K562 (cell line): ENCODE measurements around the gene NR6A1.

Experiments
- NFE2L1 ChIP-seq: fragments of 450-650 bp; IDR thresholded peaks from 2 replicates; pipeline ENCODE4 v1.6.1; 2016; ENCODE audit warnings: missing genetic modification characterization, low read depth, mild to moderate bottlenecking, missing compliant biosample characterization, moderate library complexity, borderline replicate concordance
- NFYB ChIP-seq: IDR thresholded peaks from 2 replicates; pipeline ENCODE4 v1.6.1; 2011; ENCODE audit warnings: mild to moderate bottlenecking, moderate library complexity; ENCODE audit not compliant: insufficient read length; ENCODE audit errors: extremely low read depth
- PHF8 ChIP-seq: fragments of 200-600 bp; sonication (generic); IDR thresholded peaks from 2 replicates; pipeline ENCODE4 v1.6.1; 2012; ENCODE audit warnings: mixed run types, mild to moderate bottlenecking, inconsistent platforms, low read length, moderate library complexity, borderline replicate concordance
- POLR2AphosphoS5 ChIP-seq: IDR thresholded peaks from 2 replicates; pipeline ENCODE4 v1.6.1; 2011; ENCODE audit warnings: mild to moderate bottlenecking, low read depth, low read length, moderate library complexity; ENCODE audit not compliant: control insufficient read depth, insufficient read depth
- RNF2 ChIP-seq: sonication (generic); IDR thresholded peaks from 2 replicates; pipeline ENCODE4 v1.6.1; 2016
- SMC3 ChIP-seq: conservative IDR thresholded peaks from 2 replicates; pipeline ENCODE4 v1.6.1; 2011; ENCODE audit warnings: low read depth, low read length, improper control_type of control experiment; ENCODE audit not compliant: insufficient read depth
- TRIM24 ChIP-seq, 2 experiments: fragments of 450-650 bp; IDR thresholded peaks; 2 replicates each; pipeline ENCODE4 v1.6.1; 2016
- ZNF24 ChIP-seq: fragments of 450-650 bp; IDR thresholded peaks from 2 replicates; pipeline ENCODE4 v1.6.1; 2016
- TF ChIP-seq, protein P1 (sequence below), 2 experiments: fragments of 450-650 bp; formaldehyde crosslinking in 1 of 2; IDR thresholded peaks; 2 replicates each; pipeline versions ENCODE4 v1.4.0 to v1.6.1; 2014 to 2020; ENCODE audit warnings: mild to moderate bottlenecking in 2 of 2, borderline replicate concordance in 1 of 2, low read depth in 1 of 2
- TF ChIP-seq, protein P2 (sequence below), 2 experiments: fragments of 450-650 bp in 1 of 2; sonication (generic) in 1 of 2; formaldehyde crosslinking in 1 of 2; IDR thresholded peaks in 1 of 2; conservative IDR thresholded peaks in 1 of 2; 2 replicates each; pipeline versions ENCODE4 v1.6.1 to v1.8.1; 2016 to 2023; ENCODE audit warnings: mild to moderate bottlenecking in 2 of 2, moderate library complexity in 2 of 2, inconsistent platforms in 1 of 2, missing genetic modification reagents in 1 of 2
- TF ChIP-seq, protein P3 (sequence below), 3 experiments: IDR thresholded peaks in 2 of 3; conservative IDR thresholded peaks in 1 of 3; 2 replicates each; pipeline ENCODE4 v1.5.1; 2011 to 2012; ENCODE audit warnings: low read length in 3 of 3, mild to moderate bottlenecking in 3 of 3, control low read depth in 2 of 3, improper control_type of control experiment in 1 of 3, inconsistent platforms in 1 of 3, low read depth in 1 of 3, mixed read lengths in 1 of 3, moderate library complexity in 1 of 3; ENCODE audit not compliant: insufficient read depth in 2 of 3
- TF ChIP-seq, protein P4 (sequence below): fragments of 250-450 bp; sonication (Bioruptor Pico); IDR thresholded peaks from 2 replicates; pipeline ENCODE4 v1.5.0; 2021; ENCODE audit warnings: mild to moderate bottlenecking, borderline replicate concordance

DNA sequence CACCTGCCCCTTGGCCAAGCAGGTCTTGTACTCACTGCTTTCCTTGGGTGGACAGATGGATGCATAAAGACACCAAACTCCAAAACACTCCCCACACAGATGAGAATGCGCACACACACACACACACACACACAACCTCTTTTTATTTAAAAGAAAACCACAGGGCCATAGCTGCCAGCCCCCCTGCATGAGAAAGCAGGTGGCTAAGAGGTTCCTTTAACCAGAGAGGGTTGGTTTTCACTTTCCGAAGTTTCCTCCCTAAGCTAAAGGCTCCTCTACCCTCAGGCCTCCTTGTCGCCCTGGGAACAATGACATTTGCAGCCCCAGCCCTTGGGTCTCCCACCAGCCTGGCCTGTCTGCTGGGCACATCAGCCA, 275.0 kb downstream of the NR6A1 start:
- TF ChIP-seq RNF2 = no peak
- TF ChIP-seq TRIM24 (IDR thresholded peaks at IDR 0.05) = no peak
- no peak for TF ChIP-seq PHF8
- TF ChIP-seq, protein P1, sequence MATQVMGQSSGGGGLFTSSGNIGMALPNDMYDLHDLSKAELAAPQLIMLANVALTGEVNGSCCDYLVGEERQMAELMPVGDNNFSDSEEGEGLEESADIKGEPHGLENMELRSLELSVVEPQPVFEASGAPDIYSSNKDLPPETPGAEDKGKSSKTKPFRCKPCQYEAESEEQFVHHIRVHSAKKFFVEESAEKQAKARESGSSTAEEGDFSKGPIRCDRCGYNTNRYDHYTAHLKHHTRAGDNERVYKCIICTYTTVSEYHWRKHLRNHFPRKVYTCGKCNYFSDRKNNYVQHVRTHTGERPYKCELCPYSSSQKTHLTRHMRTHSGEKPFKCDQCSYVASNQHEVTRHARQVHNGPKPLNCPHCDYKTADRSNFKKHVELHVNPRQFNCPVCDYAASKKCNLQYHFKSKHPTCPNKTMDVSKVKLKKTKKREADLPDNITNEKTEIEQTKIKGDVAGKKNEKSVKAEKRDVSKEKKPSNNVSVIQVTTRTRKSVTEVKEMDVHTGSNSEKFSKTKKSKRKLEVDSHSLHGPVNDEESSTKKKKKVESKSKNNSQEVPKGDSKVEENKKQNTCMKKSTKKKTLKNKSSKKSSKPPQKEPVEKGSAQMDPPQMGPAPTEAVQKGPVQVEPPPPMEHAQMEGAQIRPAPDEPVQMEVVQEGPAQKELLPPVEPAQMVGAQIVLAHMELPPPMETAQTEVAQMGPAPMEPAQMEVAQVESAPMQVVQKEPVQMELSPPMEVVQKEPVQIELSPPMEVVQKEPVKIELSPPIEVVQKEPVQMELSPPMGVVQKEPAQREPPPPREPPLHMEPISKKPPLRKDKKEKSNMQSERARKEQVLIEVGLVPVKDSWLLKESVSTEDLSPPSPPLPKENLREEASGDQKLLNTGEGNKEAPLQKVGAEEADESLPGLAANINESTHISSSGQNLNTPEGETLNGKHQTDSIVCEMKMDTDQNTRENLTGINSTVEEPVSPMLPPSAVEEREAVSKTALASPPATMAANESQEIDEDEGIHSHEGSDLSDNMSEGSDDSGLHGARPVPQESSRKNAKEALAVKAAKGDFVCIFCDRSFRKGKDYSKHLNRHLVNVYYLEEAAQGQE (IDR thresholded peaks at IDR 0.05; ENCODE audit: borderline replicate concordance) = no peak
- TF ChIP-seq, protein P1 (CRISPR knock-in tag; IDR thresholded peaks at IDR 0.05; ENCODE audit: low read depth) = no peak
- TF ChIP-seq POLR2AphosphoS5 = no peak
- TF ChIP-seq, protein P2, sequence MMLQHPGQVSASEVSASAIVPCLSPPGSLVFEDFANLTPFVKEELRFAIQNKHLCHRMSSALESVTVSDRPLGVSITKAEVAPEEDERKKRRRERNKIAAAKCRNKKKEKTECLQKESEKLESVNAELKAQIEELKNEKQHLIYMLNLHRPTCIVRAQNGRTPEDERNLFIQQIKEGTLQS (IDR thresholded peaks at IDR 0.05) = no peak
- TF ChIP-seq, protein P2 (CRISPR knock-in tag; conservative IDR thresholded peaks at IDR 0.05) = no peak
- TF ChIP-seq, protein P3, sequence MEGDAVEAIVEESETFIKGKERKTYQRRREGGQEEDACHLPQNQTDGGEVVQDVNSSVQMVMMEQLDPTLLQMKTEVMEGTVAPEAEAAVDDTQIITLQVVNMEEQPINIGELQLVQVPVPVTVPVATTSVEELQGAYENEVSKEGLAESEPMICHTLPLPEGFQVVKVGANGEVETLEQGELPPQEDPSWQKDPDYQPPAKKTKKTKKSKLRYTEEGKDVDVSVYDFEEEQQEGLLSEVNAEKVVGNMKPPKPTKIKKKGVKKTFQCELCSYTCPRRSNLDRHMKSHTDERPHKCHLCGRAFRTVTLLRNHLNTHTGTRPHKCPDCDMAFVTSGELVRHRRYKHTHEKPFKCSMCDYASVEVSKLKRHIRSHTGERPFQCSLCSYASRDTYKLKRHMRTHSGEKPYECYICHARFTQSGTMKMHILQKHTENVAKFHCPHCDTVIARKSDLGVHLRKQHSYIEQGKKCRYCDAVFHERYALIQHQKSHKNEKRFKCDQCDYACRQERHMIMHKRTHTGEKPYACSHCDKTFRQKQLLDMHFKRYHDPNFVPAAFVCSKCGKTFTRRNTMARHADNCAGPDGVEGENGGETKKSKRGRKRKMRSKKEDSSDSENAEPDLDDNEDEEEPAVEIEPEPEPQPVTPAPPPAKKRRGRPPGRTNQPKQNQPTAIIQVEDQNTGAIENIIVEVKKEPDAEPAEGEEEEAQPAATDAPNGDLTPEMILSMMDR (IDR thresholded peaks at IDR 0.05 in 2 of 3, conservative IDR thresholded peaks at IDR 0.05 in 1 of 3; ENCODE audit: insufficient read depth in 2 of 3, low read depth in 1 of 3, low read length in 3 of 3) = no peak
- TF ChIP-seq NFYB = no peak
- TF ChIP-seq NFE2L1 = no peak
- TF ChIP-seq, protein P4, sequence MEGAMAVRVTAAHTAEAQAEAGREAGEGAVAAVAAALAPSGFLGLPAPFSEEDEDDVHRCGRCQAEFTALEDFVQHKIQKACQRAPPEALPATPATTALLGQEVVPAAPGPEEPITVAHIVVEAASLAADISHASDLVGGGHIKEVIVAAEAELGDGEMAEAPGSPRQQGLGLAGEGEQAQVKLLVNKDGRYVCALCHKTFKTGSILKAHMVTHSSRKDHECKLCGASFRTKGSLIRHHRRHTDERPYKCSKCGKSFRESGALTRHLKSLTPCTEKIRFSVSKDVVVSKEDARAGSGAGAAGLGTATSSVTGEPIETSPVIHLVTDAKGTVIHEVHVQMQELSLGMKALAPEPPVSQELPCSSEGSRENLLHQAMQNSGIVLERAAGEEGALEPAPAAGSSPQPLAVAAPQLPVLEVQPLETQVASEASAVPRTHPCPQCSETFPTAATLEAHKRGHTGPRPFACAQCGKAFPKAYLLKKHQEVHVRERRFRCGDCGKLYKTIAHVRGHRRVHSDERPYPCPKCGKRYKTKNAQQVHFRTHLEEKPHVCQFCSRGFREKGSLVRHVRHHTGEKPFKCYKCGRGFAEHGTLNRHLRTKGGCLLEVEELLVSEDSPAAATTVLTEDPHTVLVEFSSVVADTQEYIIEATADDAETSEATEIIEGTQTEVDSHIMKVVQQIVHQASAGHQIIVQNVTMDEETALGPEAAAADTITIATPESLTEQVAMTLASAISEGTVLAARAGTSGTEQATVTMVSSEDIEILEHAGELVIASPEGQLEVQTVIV (CRISPR knock-in tag) = no peak
- no peak for TF ChIP-seq SMC3
- TF ChIP-seq ZNF24 = no peak
